ENCODE results near the gene OSBPL2. TPM values are rescaled to one million over a fixed set of nuclear protein-coding genes. Genes with fewer than 3 reads are reported as not detected.
A peak's percentile ranks its signal among the peaks of the same experiment; 100 is the strongest.

The OSBPL2 gene
- total and polyA plus RNA-seq, 2 experiments from 2014 or later: 37.5 to 43.4 TPM

DNA sequence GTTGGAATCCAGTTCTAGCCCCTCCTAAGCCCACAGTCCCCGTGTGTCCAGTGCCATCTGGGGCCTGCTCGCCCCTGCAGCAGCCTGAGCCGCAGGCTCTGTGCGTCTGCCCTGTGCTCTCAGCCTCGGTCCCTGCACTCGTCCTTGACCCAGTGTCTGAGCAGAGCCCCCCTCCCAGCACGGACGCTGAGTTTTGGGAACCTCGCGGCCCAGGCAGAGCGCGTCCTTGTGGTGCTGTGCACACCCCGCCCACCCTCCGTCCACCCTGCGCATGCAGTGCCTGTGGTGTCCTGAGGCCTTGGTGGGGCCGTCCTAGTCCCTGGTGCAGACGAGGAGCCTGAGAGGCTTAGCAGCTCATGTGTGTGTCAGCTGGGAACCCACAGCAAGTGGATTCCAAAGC is 31.6 kb downstream of the OSBPL2 start:
- Histone ChIP-seq H3K4me3 (no peak overlapping the region), H3K36me3 (peaks cover 11% of the 10 kb centered on the region), H3K4me1 (ENCODE audit: low read depth) (no peaks in the 10 kb centered on the region), H3K27ac (no peak overlapping the region), H3K27me3 (no peaks in the 10 kb centered on the region), H3K9me3 (ENCODE audit: low read depth) (no peaks in the 10 kb centered on the region)
- TF ChIP-seq, protein P1, sequence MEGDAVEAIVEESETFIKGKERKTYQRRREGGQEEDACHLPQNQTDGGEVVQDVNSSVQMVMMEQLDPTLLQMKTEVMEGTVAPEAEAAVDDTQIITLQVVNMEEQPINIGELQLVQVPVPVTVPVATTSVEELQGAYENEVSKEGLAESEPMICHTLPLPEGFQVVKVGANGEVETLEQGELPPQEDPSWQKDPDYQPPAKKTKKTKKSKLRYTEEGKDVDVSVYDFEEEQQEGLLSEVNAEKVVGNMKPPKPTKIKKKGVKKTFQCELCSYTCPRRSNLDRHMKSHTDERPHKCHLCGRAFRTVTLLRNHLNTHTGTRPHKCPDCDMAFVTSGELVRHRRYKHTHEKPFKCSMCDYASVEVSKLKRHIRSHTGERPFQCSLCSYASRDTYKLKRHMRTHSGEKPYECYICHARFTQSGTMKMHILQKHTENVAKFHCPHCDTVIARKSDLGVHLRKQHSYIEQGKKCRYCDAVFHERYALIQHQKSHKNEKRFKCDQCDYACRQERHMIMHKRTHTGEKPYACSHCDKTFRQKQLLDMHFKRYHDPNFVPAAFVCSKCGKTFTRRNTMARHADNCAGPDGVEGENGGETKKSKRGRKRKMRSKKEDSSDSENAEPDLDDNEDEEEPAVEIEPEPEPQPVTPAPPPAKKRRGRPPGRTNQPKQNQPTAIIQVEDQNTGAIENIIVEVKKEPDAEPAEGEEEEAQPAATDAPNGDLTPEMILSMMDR (IDR thresholded peaks at IDR 0.05; ENCODE audit: low read depth, low read length): no peak
- DNase-seq (ENCODE audit: low read depth in 1 of 2, low spot score in 1 of 2): no peak

- TF ChIP-seq, protein P1 (IDR thresholded peaks at IDR 0.05; ENCODE audit: low read depth, low read length): no peak
- no peak overlapping the region for H3K27ac ChIP-seq
- DNase-seq (ENCODE audit: low read depth in 1 of 2, low spot score in 1 of 2): no peak
- no peaks in the 10 kb centered on the region for H3K27me3 ChIP-seq
- H3K36me3 ChIP-seq: peaks cover 11% of the 10 kb centered on the region
- H3K9me3 ChIP-seq (ENCODE audit: low read depth): no peaks in the 10 kb centered on the region
- H3K4me3 ChIP-seq: no peak overlapping the region
- no peaks in the 10 kb centered on the region for H3K4me1 ChIP-seq (ENCODE audit: low read depth)
These were observed 33.9 kb downstream of the OSBPL2 start for GRCh38 chr20:62272200-62272599.

DNA sequence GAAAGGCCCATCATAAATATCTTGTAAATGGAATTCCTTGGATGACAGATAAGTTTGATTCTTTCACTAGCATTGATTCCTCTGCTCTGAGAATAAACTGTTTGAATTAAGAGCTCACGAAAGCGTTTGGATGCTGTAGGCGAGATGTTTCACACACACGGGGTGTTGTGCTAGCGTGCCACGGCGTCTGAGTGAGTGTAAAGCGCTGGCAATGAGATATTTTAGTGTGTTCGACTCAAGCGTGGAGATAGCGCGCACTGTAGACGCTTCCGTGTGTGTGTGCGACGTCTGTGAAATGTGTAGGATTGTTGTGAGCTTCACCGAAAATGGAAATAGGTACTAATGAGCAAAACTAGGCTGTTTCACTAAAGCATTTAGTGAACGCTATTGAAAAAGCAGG is 35.1 kb downstream of the OSBPL2 start:
- Histone ChIP-seq H3K9me3 (ENCODE audit: low read depth) (no peaks in the 10 kb centered on the region), H3K4me3 (no peak overlapping the region), H3K27me3 (no peaks in the 10 kb centered on the region), H3K4me1 (ENCODE audit: low read depth) (no peaks in the 10 kb centered on the region), H3K27ac (no peak overlapping the region), H3K36me3 (peaks cover 11% of the 10 kb centered on the region)
- TF ChIP-seq, protein P1 (IDR thresholded peaks at IDR 0.05; ENCODE audit: low read depth, low read length): no peak
- no peak for DNase-seq (ENCODE audit: low read depth in 1 of 2, low spot score in 1 of 2)

GRCh38 chr20:62274332-62274950 is 36.1 kb downstream of the OSBPL2 start:
- Histone ChIP-seq H3K36me3 (peaks cover 9% of the 10 kb centered on the region), H3K4me1 (ENCODE audit: low read depth) (no peaks in the 10 kb centered on the region), H3K4me3 (no peak overlapping the region), H3K9me3 (ENCODE audit: low read depth) (no peaks in the 10 kb centered on the region), H3K27ac (no peak overlapping the region), H3K27me3 (no peaks in the 10 kb centered on the region)
- TF ChIP-seq, protein P1 (IDR thresholded peaks at IDR 0.05; ENCODE audit: low read depth, low read length): no peak
- DNase-seq (ENCODE audit: low read depth in 1 of 2, low spot score in 1 of 2): peak in 1 of 2 donors; percentile 51

- no peak overlapping the region for H3K27ac ChIP-seq
- no peaks in the 10 kb centered on the region for H3K4me1 ChIP-seq (ENCODE audit: low read depth)
- TF ChIP-seq, protein P1 (IDR thresholded peaks at IDR 0.05; ENCODE audit: low read depth, low read length): no peak
- no peak for DNase-seq (ENCODE audit: low read depth in 1 of 2, low spot score in 1 of 2)
- H3K9me3 ChIP-seq (ENCODE audit: low read depth): no peaks in the 10 kb centered on the region
- H3K36me3 ChIP-seq: peaks cover 17% of the 10 kb centered on the region
- H3K27me3 ChIP-seq: no peaks in the 10 kb centered on the region
- no peak overlapping the region for H3K4me3 ChIP-seq
These were observed 36.9 kb downstream of the OSBPL2 start for GRCh38 chr20:62275219-62275618.
